Glomerular endothelial cell (primary cell): ENCODE data around the gene RFXANK. TPM values are rescaled to one million over a fixed set of nuclear protein-coding genes. Genes with fewer than 3 reads are reported as not detected.

Experiments
- DNase-seq: peaks from one replicate; pipeline ENCODE4 v3.0.0-alpha.2; 2011; ENCODE audit warnings: low read depth, low spot score; ENCODE audit errors: extremely low read depth
- total RNA-seq: library from RNA; depleted of rRNA; stranded (reverse); fragments of >200 nt; gene quantifications from 2 replicates; pipeline ENCODE4 v1.2.3, GENCODE V29; 2015

The RFXANK gene
- total RNA-seq, 1 donor from 2014 or later: 89.3 TPM

DNA sequence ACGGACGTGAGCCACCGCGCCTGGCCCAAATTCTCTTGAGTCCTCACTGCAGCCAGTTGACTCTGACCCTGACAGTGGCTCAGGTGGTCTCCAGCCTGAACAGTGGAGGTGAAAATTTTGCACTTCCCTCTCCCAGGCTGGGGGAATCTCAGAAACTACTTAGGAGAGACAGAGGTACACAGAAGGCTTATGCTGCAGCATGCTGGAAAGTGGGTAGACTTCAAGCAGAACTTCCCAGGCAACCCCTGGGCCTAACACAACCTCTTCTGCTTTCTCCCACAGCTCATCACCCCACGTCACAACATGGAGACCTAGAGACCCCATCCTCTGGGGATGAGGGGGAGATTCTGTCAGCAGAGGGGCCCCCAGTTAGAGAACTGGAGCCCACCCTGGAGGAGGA is 34.1 kb downstream of the RFXANK start:
- DNase-seq: no peak

DNA sequence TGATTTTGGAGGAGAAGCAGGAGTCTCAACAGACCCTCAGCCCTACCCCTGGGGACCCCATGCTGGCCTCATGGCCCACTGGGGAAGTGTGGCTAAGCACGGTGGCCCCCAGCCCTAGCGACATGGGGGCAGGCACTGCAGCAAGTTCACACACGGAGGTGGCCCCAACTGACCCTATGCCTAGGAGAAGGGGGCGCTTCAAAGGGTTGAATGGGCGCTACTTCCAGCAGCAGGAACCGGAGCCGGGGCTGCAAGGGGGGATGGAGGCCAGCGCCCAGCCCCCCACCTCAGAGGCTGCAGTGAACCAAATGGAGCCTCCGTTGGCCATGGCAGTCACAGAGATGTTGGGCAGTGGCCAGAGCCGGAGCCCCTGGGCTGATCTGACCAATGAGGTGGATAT is 34.6 kb downstream of the RFXANK start:
- no peak for DNase-seq

DNA sequence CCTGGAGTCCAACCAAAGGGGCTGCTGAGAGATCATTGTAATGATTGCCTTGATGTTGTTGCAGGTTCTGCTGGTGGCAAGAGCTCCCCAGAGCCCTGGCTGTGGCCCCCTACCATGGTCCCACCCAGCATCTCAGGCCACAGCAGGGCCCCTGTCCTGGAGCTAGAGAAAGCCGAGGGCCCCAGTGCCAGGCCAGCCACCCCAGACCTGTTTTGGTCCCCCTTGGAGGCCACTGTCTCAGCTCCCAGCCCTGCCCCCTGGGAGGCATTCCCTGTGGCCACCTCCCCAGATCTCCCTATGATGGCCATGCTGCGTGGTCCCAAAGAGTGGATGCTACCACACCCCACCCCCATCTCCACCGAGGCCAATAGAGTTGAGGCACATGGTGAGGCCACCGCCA is 35.2 kb downstream of the RFXANK start:
- no peak for DNase-seq

GRCh38 chr19:19229701-19230100 is 37.6 kb downstream of the RFXANK start:
- DNase-seq: no peak

- DNase-seq: no peak
These were observed 38.9 kb downstream of the RFXANK start for GRCh38 chr19:19230999-19231398.

GRCh38 chr19:19232261-19232721 is 40.2 kb downstream of the RFXANK start:
- no peak for DNase-seq

DNA sequence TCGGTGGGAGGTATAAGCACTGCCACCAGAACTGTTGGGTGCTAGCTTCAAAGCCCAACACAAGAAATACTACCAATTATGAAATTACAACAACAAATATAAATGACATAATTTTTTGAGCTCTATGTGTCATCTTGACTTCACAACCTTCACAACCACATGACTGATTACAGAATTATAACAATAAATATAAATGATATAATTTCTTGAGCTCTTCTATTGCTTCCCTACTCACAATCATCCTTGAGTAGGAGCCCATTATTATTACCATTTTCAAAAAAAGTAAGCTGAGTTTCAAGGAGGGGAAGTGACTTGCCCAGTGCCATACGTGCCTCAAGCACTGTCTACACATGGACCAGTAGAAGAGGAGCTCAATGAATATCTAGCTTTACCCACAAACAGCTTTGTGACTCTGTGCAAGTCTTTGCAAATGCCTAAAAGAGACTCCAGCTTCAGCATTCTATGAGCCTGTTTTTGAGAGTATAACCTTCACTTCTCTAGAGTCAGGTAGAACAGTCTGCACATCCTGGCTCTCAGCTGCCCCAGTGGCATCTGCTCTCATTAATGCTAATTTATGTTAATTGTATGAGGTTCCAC is 42.3 kb downstream of the RFXANK start:
- DNase-seq: no peak

- no peak for DNase-seq
These were observed 44.1 kb downstream of the RFXANK start for GRCh38 chr19:19236173-19236572.

- no peak for DNase-seq
These were observed 46.3 kb downstream of the RFXANK start for GRCh38 chr19:19238126-19238894.

DNA sequence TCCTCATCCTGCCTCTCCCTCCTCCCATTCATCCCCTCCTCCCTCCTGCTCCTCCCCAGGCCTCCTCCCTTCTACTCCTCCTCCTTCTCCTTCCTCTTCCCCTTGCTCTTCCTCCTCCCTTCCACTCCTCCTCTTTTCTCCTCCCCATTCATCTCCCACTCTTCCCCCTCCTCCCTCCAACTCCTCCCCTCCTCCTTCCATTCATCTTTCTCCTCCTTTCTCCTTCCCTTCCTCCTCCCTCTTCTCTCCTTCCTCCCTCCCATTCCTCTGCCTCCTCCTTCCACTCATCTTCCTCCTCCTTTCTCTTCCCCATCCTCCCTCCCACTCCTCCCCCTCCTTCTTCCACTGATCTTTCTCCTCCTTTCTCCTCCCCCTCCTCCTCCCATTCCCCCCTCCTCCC is 47.6 kb downstream of the RFXANK start:
- no peak for DNase-seq

GRCh38 chr19:19240476-19240875 is 48.4 kb downstream of the RFXANK start:
- DNase-seq: no peak

- no peak for DNase-seq
These were observed 58.2 kb downstream of the RFXANK start for GRCh38 chr19:19250196-19250801.

Other genes starting within 250 kb of the RFXANK start
- 34.8 and 38.9 TPM in 2 replicates for gene SUGP2, start 158.7 kb upstream of the RFXANK start, total RNA-seq
- 40.0 and 41.1 TPM in 2 replicates for gene ARMC6, start 158.7 kb upstream of the RFXANK start, total RNA-seq
- gene SLC25A42, start 128.3 kb upstream of the RFXANK start, total RNA-seq: 6.1 and 6.8 TPM in 2 replicates
- gene TMEM161A, start 53.8 kb upstream of the RFXANK start, total RNA-seq: 22.0 and 22.6 TPM in 2 replicates
- gene MEF2B, start 22.0 kb upstream of the RFXANK start, total RNA-seq: not detected in 2 replicates
- gene BORCS8, start 106 bp upstream of the RFXANK start, total RNA-seq: 20.7 and 29.3 TPM in 2 replicates
- 3.1 and 8.5 TPM in 2 replicates for gene NR2C2AP, start 11.2 kb downstream of the RFXANK start, total RNA-seq
- gene NCAN, start 19.7 kb downstream of the RFXANK start, total RNA-seq: not detected in 2 replicates
- gene TM6SF2, start 81.0 kb downstream of the RFXANK start, total RNA-seq: not detected in 2 replicates
- 43.7 and 45.8 TPM in 2 replicates for gene SUGP1, start 128.3 kb downstream of the RFXANK start, total RNA-seq
- gene MAU2, start 128.6 kb downstream of the RFXANK start, total RNA-seq: 34.3 and 46.0 TPM in 2 replicates
- 97.8 and 102 TPM in 2 replicates for gene GATAD2A, start 213.4 kb downstream of the RFXANK start, total RNA-seq